GM12873 (cell line): ENCODE data around the gene XKR7.

ENCODE experiments used
- TF ChIP-seq, protein P1 (sequence below): IDR thresholded peaks from 2 replicates; pipeline ENCODE4 v1.5.1; 2012; ENCODE audit warnings: low read depth, mild to moderate bottlenecking, moderate library complexity, low read length, control low read depth; ENCODE audit not compliant: insufficient read depth; ENCODE audit errors: missing control alignments

The XKR7 gene

DNA sequence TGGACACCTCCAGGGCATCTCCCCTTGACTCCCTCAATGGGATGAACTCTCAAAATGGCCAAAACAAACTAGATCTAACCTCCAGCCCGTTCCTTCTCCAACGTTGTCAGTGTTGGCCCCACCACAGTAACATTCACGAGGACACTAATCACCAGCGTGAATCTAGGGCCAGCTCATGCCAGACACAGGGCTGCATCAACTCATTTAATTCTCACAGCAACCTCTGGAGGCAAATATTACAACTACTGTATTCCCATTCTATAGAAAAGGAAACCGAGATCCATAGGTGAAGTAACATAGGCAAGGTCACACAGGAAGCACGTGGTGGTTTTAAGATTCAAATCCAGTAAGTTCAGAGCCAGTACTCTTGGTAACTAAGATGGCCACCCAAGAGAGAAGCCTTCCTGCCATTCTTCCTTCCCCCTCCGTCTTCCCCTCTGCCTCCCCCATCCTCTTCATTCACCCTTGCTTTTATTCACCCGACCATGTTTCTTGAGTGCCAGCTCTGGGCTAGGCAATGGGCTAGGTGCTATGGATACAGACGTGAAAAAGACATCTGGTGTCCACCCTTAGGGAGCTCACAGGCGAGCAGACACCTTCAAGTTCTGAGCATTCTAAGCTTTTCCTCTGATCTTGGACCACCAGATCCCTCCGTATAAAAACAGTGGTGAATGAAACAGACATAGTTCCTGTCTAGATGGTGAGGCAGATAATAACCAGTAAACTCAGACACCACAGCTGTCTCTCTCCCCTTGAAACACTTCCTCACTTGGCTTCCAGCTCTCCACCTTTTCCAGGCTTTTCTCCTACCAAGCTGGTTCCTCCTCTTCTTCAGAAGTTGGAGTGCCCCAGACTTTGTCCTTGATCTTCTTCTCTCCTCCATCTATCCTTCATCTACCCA is 51.9 kb downstream of the XKR7 start:
- TF ChIP-seq, protein P1, sequence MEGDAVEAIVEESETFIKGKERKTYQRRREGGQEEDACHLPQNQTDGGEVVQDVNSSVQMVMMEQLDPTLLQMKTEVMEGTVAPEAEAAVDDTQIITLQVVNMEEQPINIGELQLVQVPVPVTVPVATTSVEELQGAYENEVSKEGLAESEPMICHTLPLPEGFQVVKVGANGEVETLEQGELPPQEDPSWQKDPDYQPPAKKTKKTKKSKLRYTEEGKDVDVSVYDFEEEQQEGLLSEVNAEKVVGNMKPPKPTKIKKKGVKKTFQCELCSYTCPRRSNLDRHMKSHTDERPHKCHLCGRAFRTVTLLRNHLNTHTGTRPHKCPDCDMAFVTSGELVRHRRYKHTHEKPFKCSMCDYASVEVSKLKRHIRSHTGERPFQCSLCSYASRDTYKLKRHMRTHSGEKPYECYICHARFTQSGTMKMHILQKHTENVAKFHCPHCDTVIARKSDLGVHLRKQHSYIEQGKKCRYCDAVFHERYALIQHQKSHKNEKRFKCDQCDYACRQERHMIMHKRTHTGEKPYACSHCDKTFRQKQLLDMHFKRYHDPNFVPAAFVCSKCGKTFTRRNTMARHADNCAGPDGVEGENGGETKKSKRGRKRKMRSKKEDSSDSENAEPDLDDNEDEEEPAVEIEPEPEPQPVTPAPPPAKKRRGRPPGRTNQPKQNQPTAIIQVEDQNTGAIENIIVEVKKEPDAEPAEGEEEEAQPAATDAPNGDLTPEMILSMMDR = no peak

DNA sequence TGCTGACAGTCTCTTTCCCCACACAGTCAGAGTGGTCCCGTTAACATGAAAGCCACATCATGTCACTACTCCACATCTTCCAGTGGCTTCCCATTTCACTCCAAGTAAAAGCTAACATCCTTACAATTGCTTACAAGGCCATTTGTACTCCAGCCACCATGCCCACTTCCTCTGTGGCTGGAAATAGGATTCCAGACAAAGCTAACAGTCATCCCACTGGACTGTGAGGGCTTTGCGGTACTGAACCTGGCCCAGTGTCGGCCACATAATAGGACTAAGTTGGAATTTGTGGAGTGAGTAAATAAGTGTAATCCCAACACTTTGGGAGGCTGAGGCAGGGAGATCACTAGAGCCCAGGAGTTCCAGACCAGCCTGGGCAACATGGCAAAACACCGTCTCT is 53.1 kb downstream of the XKR7 start:
- TF ChIP-seq, protein P1 = no peak

DNA sequence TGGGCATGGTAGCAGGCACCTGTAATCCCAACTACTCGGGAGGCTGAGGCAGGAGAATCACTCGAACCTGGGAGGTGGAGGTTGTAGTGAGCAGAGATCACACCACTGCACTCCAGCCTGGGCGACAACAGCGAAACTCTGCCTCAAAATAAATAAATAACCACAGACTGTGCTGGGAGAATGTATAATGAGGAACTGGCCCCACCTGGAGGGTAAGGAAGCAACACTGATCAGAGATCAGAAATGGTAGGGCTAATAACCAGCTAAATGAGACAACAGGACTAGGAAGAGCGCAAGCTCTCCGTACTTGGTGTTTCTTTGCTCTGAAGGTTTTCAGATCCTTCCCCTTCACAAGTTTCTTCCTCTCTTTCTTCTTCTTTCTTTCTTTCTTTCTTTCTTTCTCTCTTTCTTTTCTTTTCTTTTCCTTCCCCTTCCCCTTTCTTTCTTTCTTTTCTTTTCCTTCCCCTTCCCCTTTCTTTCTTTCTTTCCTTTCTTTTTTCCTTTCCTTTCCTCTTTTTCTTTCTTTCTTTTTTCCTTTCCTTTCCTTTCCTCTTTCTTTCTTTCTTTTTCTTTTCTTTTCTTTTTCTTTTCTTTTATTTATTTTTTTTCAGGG is 56.8 kb downstream of the XKR7 start:
- TF ChIP-seq, protein P1 = no peak

DNA sequence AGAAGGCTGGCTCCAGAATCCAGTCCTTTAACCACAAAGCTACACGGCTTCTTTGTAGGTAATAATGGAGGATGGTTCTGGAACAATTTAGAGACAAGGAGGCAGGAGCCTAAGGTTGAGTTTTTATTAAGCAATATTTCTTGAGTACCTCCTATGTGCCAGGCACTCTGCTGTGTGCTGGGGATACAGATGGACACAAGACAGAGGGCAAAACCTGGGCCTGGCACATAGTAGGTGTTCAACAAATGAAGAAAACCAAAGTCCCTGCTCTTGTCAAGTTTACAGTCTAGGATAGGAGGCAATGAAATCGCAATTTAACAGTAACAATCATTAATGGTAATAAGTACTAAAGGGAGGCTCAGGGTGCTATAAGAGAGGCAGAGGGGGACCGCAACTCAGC is 59.7 kb downstream of the XKR7 start:
- TF ChIP-seq, protein P1 = no peak

DNA sequence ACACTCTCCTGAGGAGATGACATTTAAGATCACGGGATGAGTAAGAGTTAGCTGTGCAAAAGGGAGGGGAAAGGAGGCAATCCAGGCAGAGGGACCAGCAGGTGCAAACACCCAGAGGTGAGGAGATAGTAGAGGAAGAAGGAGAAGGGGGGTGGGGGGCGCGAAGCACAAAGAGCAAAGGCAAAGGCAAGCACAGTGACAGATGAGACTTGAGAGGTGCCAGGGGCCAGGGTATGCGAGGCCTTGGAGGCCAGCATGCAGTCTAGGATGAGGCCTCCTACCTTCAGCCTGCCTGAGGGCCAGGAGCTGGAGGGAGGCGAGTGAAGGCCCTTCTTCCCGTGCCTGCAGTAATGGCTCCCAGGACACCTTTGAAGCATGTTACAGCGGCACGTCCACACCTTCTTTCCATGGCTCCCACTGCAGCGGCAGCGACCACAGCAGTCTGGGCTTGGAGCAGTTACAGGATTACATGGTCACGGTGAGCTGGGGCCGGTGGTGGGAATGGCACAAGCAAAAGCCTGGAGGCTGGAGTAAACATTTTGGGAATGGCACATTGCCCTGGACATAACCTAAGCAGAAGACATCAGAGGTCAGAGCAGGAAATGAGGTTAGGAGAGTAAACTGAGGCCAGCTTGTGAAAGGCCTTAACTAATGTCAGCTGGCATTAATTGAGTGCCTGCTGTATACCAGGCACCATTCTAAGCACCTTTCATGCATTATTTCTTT is 60.9 kb downstream of the XKR7 start:
- TF ChIP-seq, protein P1 = no peak

DNA sequence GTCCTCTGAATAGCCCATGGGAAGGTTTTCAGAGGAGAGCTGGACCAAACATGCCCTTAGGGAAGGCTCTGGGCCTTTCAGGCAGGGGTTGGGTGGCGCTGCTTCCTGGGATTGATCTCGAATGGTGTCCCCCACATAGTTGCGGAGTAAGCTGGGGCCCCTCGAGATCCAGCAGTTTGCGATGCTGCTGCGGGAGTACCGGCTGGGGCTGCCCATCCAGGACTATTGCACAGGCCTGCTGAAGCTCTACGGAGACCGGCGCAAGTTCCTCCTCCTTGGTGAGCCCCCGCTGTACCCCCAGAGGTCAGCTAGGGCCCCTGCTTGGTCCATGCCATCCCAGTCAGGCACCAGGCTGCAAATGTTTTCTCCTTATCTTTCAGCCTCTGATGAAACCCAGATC is 61.6 kb downstream of the XKR7 start:
- TF ChIP-seq, protein P1 = no peak
